HepG2 (cell line): ENCODE measurements around the gene SNX10. TPM values are rescaled to one million over a fixed set of nuclear protein-coding genes. Genes with fewer than 3 reads are reported as not detected.

Experiments used
- ASH2L ChIP-seq: fragments of 300-600, 200-600 bp; sonication (generic); IDR thresholded peaks from 2 replicates; pipeline ENCODE4 v1.7.0; 2017; ENCODE audit warnings: low read depth, mild to moderate bottlenecking, moderate library complexity, mixed read lengths, low read length; ENCODE audit not compliant: insufficient read length
- BATF2 ChIP-seq: sonication (generic); formaldehyde crosslinking; IDR thresholded peaks from 2 replicates; pipeline ENCODE4 v1.8.0; 2022; ENCODE audit warnings: mild to moderate bottlenecking, missing genetic modification reagents, moderate library complexity
- IRF9 ChIP-seq: sonication (generic); formaldehyde crosslinking; IDR thresholded peaks from 2 replicates; pipeline ENCODE4 v1.8.0; 2022; ENCODE audit warnings: missing genetic modification reagents, mild to moderate bottlenecking, borderline replicate concordance
- KAT8 ChIP-seq: IDR thresholded peaks from 2 replicates; pipeline ENCODE4 v1.6.1; 2016; ENCODE audit warnings: missing genetic modification reagents, missing compliant biosample characterization
- MZF1 ChIP-seq: sonication (generic); formaldehyde crosslinking; IDR thresholded peaks from 2 replicates; pipeline ENCODE4 v1.8.1; 2023; ENCODE audit warnings: mild to moderate bottlenecking, missing genetic modification reagents, borderline replicate concordance
- NR3C1 ChIP-seq: sonication (generic); formaldehyde crosslinking; IDR thresholded peaks from 2 replicates; pipeline ENCODE4 v1.4.0; 2020; ENCODE audit warnings: missing genetic modification reagents
- REL ChIP-seq: sonication (generic); formaldehyde crosslinking; conservative IDR thresholded peaks from 2 replicates; pipeline ENCODE4 v1.8.0; 2022; ENCODE audit warnings: mild to moderate bottlenecking, missing genetic modification reagents, moderate library complexity
- SAFB2 ChIP-seq: sonication (generic); formaldehyde crosslinking; IDR thresholded peaks from 2 replicates; pipeline ENCODE4 v1.5.1; 2020; ENCODE audit warnings: missing genetic modification reagents, low read depth, mild to moderate bottlenecking, borderline replicate concordance
- ZBTB3 ChIP-seq: sonication (generic); formaldehyde crosslinking; IDR thresholded peaks from 2 replicates; pipeline ENCODE4 v1.4.0; 2020; ENCODE audit warnings: low read depth, mild to moderate bottlenecking, moderate library complexity, missing genetic modification reagents, borderline replicate concordance
- ZNF446 ChIP-seq: sonication (generic); formaldehyde crosslinking; IDR thresholded peaks from 2 replicates; pipeline ENCODE4 v1.5.0; 2020; ENCODE audit warnings: mild to moderate bottlenecking, missing genetic modification reagents
- ZNF563 ChIP-seq: sonication (generic); formaldehyde crosslinking; IDR thresholded peaks from 2 replicates; pipeline ENCODE4 v1.8.0; 2022; ENCODE audit warnings: mild to moderate bottlenecking, moderate library complexity, missing genetic modification reagents
- ZNF709 ChIP-seq: sonication (generic); formaldehyde crosslinking; IDR thresholded peaks from 2 replicates; pipeline ENCODE4 v1.5.0; 2020; ENCODE audit warnings: mild to moderate bottlenecking, missing genetic modification reagents
- polyA plus RNA-seq, 8 experiments: library from polyadenylated mRNA; depleted of rRNA in 3 of 8; stranded (reverse) in 7 of 8; unstranded in 1 of 8; fragments of >200 nt; fragmentation: Illumina TruSeq in 4 of 8; extraction: Trizol in 4 of 8; gene quantifications; 2 replicates each; pipeline versions ENCODE4 v1.2.1 to v1.2.3, GENCODE V29; 2011 to 2016; ENCODE audit warnings: low read depth in 4 of 8, missing spikeins in 1 of 8, mixed read lengths in 1 of 8; ENCODE audit not compliant: insufficient read depth in 1 of 8
- total RNA-seq, 5 experiments: library from RNA; depleted of rRNA; stranded (reverse); fragments of >200 nt; fragmentation: Illumina TruSeq; extraction: Trizol; gene quantifications; 2 replicates each; pipeline ENCODE4 v1.2.3, GENCODE V29; 2016; ENCODE audit warnings: low read depth in 1 of 5
- TF ChIP-seq, protein P1 (sequence below): sonication (generic); formaldehyde crosslinking; IDR thresholded peaks from 2 replicates; pipeline ENCODE4 v1.4.0; 2020; ENCODE audit warnings: low read depth, mild to moderate bottlenecking, missing genetic modification reagents
- TF ChIP-seq, protein P2 (sequence below): sonication (generic); formaldehyde crosslinking; IDR thresholded peaks from 2 replicates; pipeline ENCODE4 v1.8.1; 2023; ENCODE audit warnings: mild to moderate bottlenecking, moderate library complexity, missing genetic modification reagents
- TF ChIP-seq, protein P3 (sequence below): sonication (generic); formaldehyde crosslinking; IDR thresholded peaks from 2 replicates; pipeline ENCODE4 v1.4.0; 2020; ENCODE audit warnings: missing genetic modification reagents

The SNX10 gene
- total and polyA plus RNA-seq, 2 of the 13 experiments (the other 11 are each of a cell fraction or from before 2014, with no cell fraction given): 26.0 to 27.6 TPM

GRCh38 chr7:26376175-26376917 is 84.7 kb downstream of the SNX10 start (continued):
- TF ChIP-seq, protein P1, sequence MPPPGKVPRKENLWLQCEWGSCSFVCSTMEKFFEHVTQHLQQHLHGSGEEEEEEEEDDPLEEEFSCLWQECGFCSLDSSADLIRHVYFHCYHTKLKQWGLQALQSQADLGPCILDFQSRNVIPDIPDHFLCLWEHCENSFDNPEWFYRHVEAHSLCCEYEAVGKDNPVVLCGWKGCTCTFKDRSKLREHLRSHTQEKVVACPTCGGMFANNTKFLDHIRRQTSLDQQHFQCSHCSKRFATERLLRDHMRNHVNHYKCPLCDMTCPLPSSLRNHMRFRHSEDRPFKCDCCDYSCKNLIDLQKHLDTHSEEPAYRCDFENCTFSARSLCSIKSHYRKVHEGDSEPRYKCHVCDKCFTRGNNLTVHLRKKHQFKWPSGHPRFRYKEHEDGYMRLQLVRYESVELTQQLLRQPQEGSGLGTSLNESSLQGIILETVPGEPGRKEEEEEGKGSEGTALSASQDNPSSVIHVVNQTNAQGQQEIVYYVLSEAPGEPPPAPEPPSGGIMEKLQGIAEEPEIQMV (CRISPR knock-in tag): peak; percentile 38; the same call in 1 of the 2 replicates
- peak; percentile 69; the same call in 1 of the 2 replicates for TF ChIP-seq ZNF709 (CRISPR knock-in tag)
- TF ChIP-seq, protein P2, sequence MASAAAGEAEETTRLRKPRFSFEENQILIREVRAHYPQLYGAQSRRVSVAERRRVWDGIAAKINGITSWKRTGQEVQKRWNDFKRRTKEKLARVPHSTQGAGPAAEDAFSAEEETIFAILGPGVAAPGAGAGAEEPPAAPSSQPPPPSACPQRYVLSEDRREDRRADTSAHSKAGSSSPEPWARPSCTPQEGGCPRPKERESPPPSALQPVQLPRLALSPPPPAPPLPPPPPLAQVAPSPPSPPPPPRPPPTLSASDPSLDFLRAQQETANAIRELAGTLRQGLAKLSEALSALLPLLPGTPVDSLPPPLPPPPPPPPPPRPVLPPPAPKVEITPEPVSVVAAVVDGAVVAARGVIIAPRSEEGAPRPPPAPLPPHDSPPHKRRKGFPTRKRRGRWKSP (CRISPR knock-in tag): peak; percentile 100
- TF ChIP-seq SAFB2: peak; percentile 86; the same call in 1 of the 2 replicates
- peak; percentile 19 for TF ChIP-seq ASH2L
- 0 out of 2 replicates have a peak, but pooled peaks have one; percentile 51 for TF ChIP-seq ZNF563 (CRISPR knock-in tag)
- no peak for TF ChIP-seq NR3C1 (CRISPR knock-in tag)
- TF ChIP-seq, protein P3, sequence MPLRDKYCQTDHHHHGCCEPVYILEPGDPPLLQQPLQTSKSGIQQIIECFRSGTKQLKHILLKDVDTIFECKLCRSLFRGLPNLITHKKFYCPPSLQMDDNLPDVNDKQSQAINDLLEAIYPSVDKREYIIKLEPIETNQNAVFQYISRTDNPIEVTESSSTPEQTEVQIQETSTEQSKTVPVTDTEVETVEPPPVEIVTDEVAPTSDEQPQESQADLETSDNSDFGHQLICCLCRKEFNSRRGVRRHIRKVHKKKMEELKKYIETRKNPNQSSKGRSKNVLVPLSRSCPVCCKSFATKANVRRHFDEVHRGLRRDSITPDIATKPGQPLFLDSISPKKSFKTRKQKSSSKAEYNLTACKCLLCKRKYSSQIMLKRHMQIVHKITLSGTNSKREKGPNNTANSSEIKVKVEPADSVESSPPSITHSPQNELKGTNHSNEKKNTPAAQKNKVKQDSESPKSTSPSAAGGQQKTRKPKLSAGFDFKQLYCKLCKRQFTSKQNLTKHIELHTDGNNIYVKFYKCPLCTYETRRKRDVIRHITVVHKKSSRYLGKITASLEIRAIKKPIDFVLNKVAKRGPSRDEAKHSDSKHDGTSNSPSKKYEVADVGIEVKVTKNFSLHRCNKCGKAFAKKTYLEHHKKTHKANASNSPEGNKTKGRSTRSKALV (CRISPR knock-in tag): peak; percentile 59; the same call in 1 of the 2 replicates
- TF ChIP-seq IRF9 (CRISPR knock-in tag): no peak
- TF ChIP-seq BATF2 (CRISPR knock-in tag): 0 out of 2 replicates have a peak, but pooled peaks have one; percentile 43
- TF ChIP-seq MZF1 (CRISPR knock-in tag): no peak
- TF ChIP-seq ZBTB3 (CRISPR knock-in tag): 0 out of 2 replicates have a peak, but pooled peaks have one; percentile 58
- 0 out of 2 replicates have a peak, but pooled peaks have one; percentile 13 for TF ChIP-seq KAT8 (CRISPR knock-in tag)
- TF ChIP-seq ZNF446: peak; percentile 64; the same call in 1 of the 2 replicates
- 0 out of 2 replicates have a peak, but pooled peaks have one; percentile 57 for TF ChIP-seq REL
